H1 (cell line): ENCODE measurements around the gene CEL. TPM values are rescaled to one million over a fixed set of nuclear protein-coding genes. Genes with fewer than 3 reads are reported as not detected.

Experiments used
- CTCF ChIA-PET: fragments of 300-600 bp; sonication (Branson Sonifier 250); formaldehyde crosslinking; loops from one replicate; lab custom pipeline; 2021; ENCODE audit not compliant: partially characterized antibody; lab: Charles Lee
- POLR2A ChIA-PET: fragments of 300-600 bp; sonication (Branson Sonifier 250); formaldehyde crosslinking; loops from one replicate; lab custom pipeline; 2021; ENCODE audit warnings: inconsistent platforms; ENCODE audit not compliant: partially characterized antibody; lab: Charles Lee
- DNase-seq, 2 experiments: peaks; one replicate each; pipeline versions ENCODE4 v3.0.0 to v3.0.0-alpha.2; 2010 to 2022; ENCODE audit warnings: low spot score in 2 of 2, low read depth in 1 of 2, mixed read lengths in 1 of 2
- FAIRE-seq: peaks from 2 replicates; lab custom pipeline; 2011; peaks lifted over from hg19 to GRCh38; lab: Jason Lieb, UNC
- H2AFZ ChIP-seq: 2 replicates; pipeline ENCODE4 v1.8.1; 2012; ENCODE audit warnings: low read length, inconsistent platforms
- H2AK5ac ChIP-seq: 2 replicates; pipeline ENCODE4 v1.6.1; 2013; ENCODE audit warnings: low read depth, low read length
- H2BK120ac ChIP-seq: replicated peaks from 2 replicates; pipeline ENCODE3; 2013; ENCODE audit warnings: low read depth, low read length, inconsistent platforms
- H2BK12ac ChIP-seq: 2 replicates; pipeline ENCODE4 v1.6.1; 2013; ENCODE audit warnings: low read depth, low read length
- H2BK15ac ChIP-seq: 2 replicates; pipeline ENCODE4 v1.6.1; 2013; ENCODE audit warnings: low read length
- H2BK20ac ChIP-seq: 2 replicates; pipeline ENCODE4 v1.6.1; 2013; ENCODE audit warnings: low read length
- H2BK5ac ChIP-seq: 2 replicates; pipeline ENCODE4 v1.6.1; 2013; ENCODE audit warnings: low read depth, low read length
- H3K14ac ChIP-seq: 2 replicates; pipeline ENCODE4 v1.6.1; 2013; ENCODE audit warnings: inconsistent platforms; ENCODE audit not compliant: insufficient read length
- H3K18ac ChIP-seq: 2 replicates; pipeline ENCODE4 v1.6.1; 2013; ENCODE audit warnings: low read length; ENCODE audit errors: extremely low read depth
- H3K23ac ChIP-seq: 2 replicates; pipeline ENCODE4 v1.6.1; 2013; ENCODE audit warnings: inconsistent platforms; ENCODE audit not compliant: insufficient read length
- H3K23me2 ChIP-seq: 2 replicates; pipeline ENCODE4 v1.6.1; 2013; ENCODE audit warnings: low read depth, low read length
- H3K27ac ChIP-seq: 2 replicates; pipeline ENCODE4 v1.6.1; 2011; ENCODE audit warnings: low read depth, low read length, inconsistent platforms
- H3K27me3 ChIP-seq, 4 experiments: replicated peaks in 1 of 4; 1 replicate in 1 of 4; 2 replicates in 3 of 4; pipeline versions ENCODE4 v1.6.1 to v1.8.1; 2011 to 2013; ENCODE audit warnings: low read length in 3 of 4, mild to moderate bottlenecking in 3 of 4, inconsistent platforms in 2 of 4, mixed read lengths in 2 of 4, moderate library complexity in 1 of 4; ENCODE audit not compliant: control insufficient read depth in 3 of 4, insufficient read depth in 3 of 4; ENCODE audit errors: extremely low read depth in 1 of 4
- H3K36me3 ChIP-seq, 4 experiments: 2 replicates each; pipeline versions ENCODE4 v1.6.1 to v1.8.1; 2011 to 2013; ENCODE audit warnings: mild to moderate bottlenecking in 4 of 4, low read length in 3 of 4, moderate library complexity in 2 of 4, control low read depth in 1 of 4, inconsistent platforms in 1 of 4; ENCODE audit not compliant: insufficient read depth in 4 of 4, control insufficient read depth in 2 of 4
- H3K4ac ChIP-seq: replicated peaks from 2 replicates; pipeline ENCODE3; 2013; ENCODE audit warnings: low read length, low read depth, mixed read lengths, inconsistent platforms; ENCODE audit not compliant: insufficient read length
- H3K4me1 ChIP-seq, 4 experiments: replicated peaks in 1 of 4; 1 replicate in 1 of 4; 2 replicates in 3 of 4; pipeline versions ENCODE4 v1.6.1 to v1.8.1; 2011 to 2013; ENCODE audit warnings: low read length in 3 of 4, inconsistent platforms in 2 of 4, mixed read lengths in 1 of 4; ENCODE audit not compliant: insufficient read depth in 4 of 4, control insufficient read depth in 3 of 4
- H3K4me2 ChIP-seq, 2 experiments: 2 replicates each; pipeline versions ENCODE4 v1.6.1 to v1.8.1; 2011 to 2013; ENCODE audit warnings: low read depth in 2 of 2, low read length in 2 of 2, control low read depth in 1 of 2, inconsistent platforms in 1 of 2, mild to moderate bottlenecking in 1 of 2; ENCODE audit not compliant: insufficient read depth in 1 of 2
- H3K4me3 ChIP-seq, 4 experiments: fragments of 200-600, 300-600 bp in 1 of 4; sonication (generic), shearing (Covaris generic), sonication (Bioruptor Twin) in 1 of 4; 2 replicates each; pipeline versions ENCODE4 v1.5.1 to v1.8.1; 2011 to 2016; ENCODE audit warnings: low read length in 4 of 4, low read depth in 3 of 4, control low read depth in 2 of 4, inconsistent platforms in 2 of 4, mild to moderate bottlenecking in 2 of 4, mixed read lengths in 1 of 4, moderate library complexity in 1 of 4; ENCODE audit not compliant: insufficient read depth in 2 of 4; ENCODE audit errors: extremely low read depth in 1 of 4
- H3K56ac ChIP-seq: replicated peaks from 2 replicates; pipeline ENCODE3; 2013; ENCODE audit warnings: low read depth, mild to moderate bottlenecking, mixed read lengths, low read length, inconsistent platforms; ENCODE audit not compliant: insufficient read length
- H3K79me1 ChIP-seq: 2 replicates; pipeline ENCODE4 v1.6.1; 2013; ENCODE audit warnings: low read depth, low read length, control low read depth
- H3K79me2 ChIP-seq, 2 experiments: 2 replicates each; pipeline versions ENCODE4 v1.6.1 to v1.8.1; 2012 to 2013; ENCODE audit warnings: low read length in 2 of 2, mild to moderate bottlenecking in 2 of 2, inconsistent platforms in 1 of 2; ENCODE audit not compliant: insufficient read depth in 2 of 2, control insufficient read depth in 1 of 2
- H3K9ac ChIP-seq, 4 experiments: replicated peaks in 1 of 4; 1 replicate in 1 of 4; 2 replicates in 3 of 4; pipeline versions ENCODE4 v1.6.1 to v1.8.1; 2011 to 2013; ENCODE audit warnings: low read depth in 3 of 4, low read length in 3 of 4, control low read depth in 2 of 4, mild to moderate bottlenecking in 2 of 4, moderate library complexity in 2 of 4, inconsistent platforms in 1 of 4; ENCODE audit errors: extremely low read depth in 1 of 4
- H3K9me3 ChIP-seq, 2 experiments: 2 replicates each; pipeline versions ENCODE4 v1.6.1 to v1.8.1; 2012 to 2013; ENCODE audit warnings: mild to moderate bottlenecking in 2 of 2, moderate library complexity in 2 of 2, control low read depth in 1 of 2, inconsistent platforms in 1 of 2, low read depth in 1 of 2, low read length in 1 of 2, mixed read lengths in 1 of 2; ENCODE audit not compliant: insufficient read depth in 2 of 2
- H4K20me1 ChIP-seq, 2 experiments: replicated peaks in 1 of 2; 2 replicates each; pipeline versions ENCODE3 to v1.8.1; 2011 to 2013; ENCODE audit warnings: inconsistent platforms in 2 of 2, low read length in 2 of 2, mild to moderate bottlenecking in 1 of 2; ENCODE audit not compliant: insufficient read depth in 2 of 2, control insufficient read depth in 1 of 2
- H4K5ac ChIP-seq: 2 replicates; pipeline ENCODE4 v1.6.1; 2013; ENCODE audit warnings: low read length, low read depth, mixed read lengths, inconsistent platforms; ENCODE audit not compliant: insufficient read length
- H4K8ac ChIP-seq: 2 replicates; pipeline ENCODE4 v1.8.0; 2013; ENCODE audit warnings: mild to moderate bottlenecking, moderate library complexity, low read length, inconsistent platforms; ENCODE audit not compliant: insufficient read depth; ENCODE audit errors: extremely low read depth
- H4K91ac ChIP-seq: replicated peaks from 2 replicates; pipeline ENCODE3; 2013; ENCODE audit warnings: low read length, mixed read lengths, inconsistent platforms; ENCODE audit not compliant: insufficient read length
- CBX5 ChIP-seq: fragments of 300-800, 300-1000 bp; sonication (generic); IDR thresholded peaks from 2 replicates; pipeline ENCODE4 v1.7.1; 2016; ENCODE audit warnings: antibody characterized with exemption, low read length, low read depth
- CEBPB ChIP-seq: IDR thresholded peaks from 2 replicates; pipeline ENCODE4 v1.6.1; 2012; ENCODE audit warnings: low read depth, low read length
- WGBS, 2 experiments: shearing (Covaris generic) in 1 of 2; methylation state at CpG; one replicate each; pipeline versions ENCODE4 v1.1.6 to v1.1.7; 2013 to 2015; ENCODE audit warnings: low lambda C conversion rate in 2 of 2, mixed read lengths in 2 of 2, inconsistent platforms in 1 of 2, low coverage in 1 of 2, missing lambda C conversion rate in 1 of 2; ENCODE audit not compliant: insufficient replicate concordance in 2 of 2, insufficient coverage in 1 of 2, insufficient read length in 1 of 2; ENCODE audit errors: extremely low coverage in 1 of 2, missing lambda C conversion rate in 1 of 2; 5-methylcytosine and 5-hydroxymethylcytosine counted together
- polyA plus RNA-seq, 7 experiments: library from polyadenylated mRNA; depleted of rRNA in 3 of 7; stranded (reverse) in 5 of 7; unstranded in 2 of 7; fragments of >200 nt in 5 of 7; fragments of 200-250 nt in 2 of 7; gene quantifications; 1 replicate in 5 of 7; 2 replicates in 1 of 7; 4 replicates in 1 of 7; pipeline versions ENCODE4 v1.2.1 to v1.2.3, GENCODE V29; 2011 to 2013; ENCODE audit warnings: missing spikeins in 2 of 7, mixed read lengths in 2 of 7
- total RNA-seq: library from RNA; stranded (reverse); fragmentation: NEBNext Ultra II Directional; extraction: Animal tissue kit (Norgen Biotek cat#: 25700); gene quantifications from 2 replicates; pipeline ENCODE4 v1.2.1, GENCODE V29; 2021

Gene CEL
- total and polyA plus RNA-seq, 2 of the 8 experiments (the other 6 are each of a cell fraction or from before 2014, with no cell fraction given): 1.8 to 3.4 TPM

- Histone ChIP-seq H3K4me3 (no peak overlapping the region), H2BK15ac (no peak overlapping the region), H2BK20ac (no peak overlapping the region), H3K27me3 (no peaks in the 10 kb centered on the region), H3K9ac (no peak overlapping the region), H2BK120ac (no peak overlapping the region), H3K4me2 (no peak overlapping the region), H4K8ac (no peak overlapping the region), H3K18ac (no peak overlapping the region), H2AK5ac (no peak overlapping the region), H3K4ac (no peak overlapping the region), H4K20me1 (peaks cover 0 to 7% of the 10 kb centered on the region in 2 experiments), H3K56ac (no peak overlapping the region), H3K14ac (no peak overlapping the region), H3K79me2 (no peaks in the 10 kb centered on the region), H2BK12ac (no peak overlapping the region), H3K4me1 (peaks cover 6 to 23% (median 13%) of the 10 kb centered on the region in 4 experiments), H3K36me3 (peaks cover 13 to 31% (median 23%) of the 10 kb centered on the region in 4 experiments; a peak in 7 of 8 replicates), H2BK5ac (no peak overlapping the region), H4K5ac (no peak overlapping the region), H3K23me2 (no peaks in the 10 kb centered on the region), H3K9me3 (no peaks in the 10 kb centered on the region), H2AFZ (no peak overlapping the region), H4K91ac (no peak overlapping the region), H3K79me1 (0 out of 2 replicates have a peak, but pooled peaks cover 2% of the 10 kb centered on the region), H3K23ac (no peak overlapping the region), H3K27ac (no peak overlapping the region)
- no peak for FAIRE-seq
- ChIA-PET POLR2A (interaction anchor here (0.9 to 1.9 kb wide), 5 partner anchors 9 to 342 kb away, joined by 3 to 4 read pairs (median 3); no protein-coding TSS in a partner anchor), CTCF (interaction anchor here (0.7 to 1.8 kb wide), 6 partner anchors 11 to 88 kb away, joined by 3 to 6 read pairs (median 4); no protein-coding TSS in a partner anchor)
- DNase-seq: no peak
- WGBS, 2 experiments: 84% methylated on average over 12 of the region's 12 CpGs; no CpG with 5 or more reads in 1 of the 2 experiments
- TF ChIP-seq CBX5: no peak
- 0 out of 2 replicates have a peak, but pooled peaks have one; percentile 15 for TF ChIP-seq CEBPB
Measured at GRCh38 chr9:133058550-133059320, 3.0 kb upstream of the CEL start.
